HFFc6 (cell line): Measurements from ENCODE around the gene ZNF620. TPM values are rescaled to one million over a fixed set of nuclear protein-coding genes. Genes with fewer than 3 reads are reported as not detected.

ENCODE experiments used
- DNase-seq: peaks from one replicate; pipeline ENCODE4 v3.0.0-alpha.2; 2018
- H3K27ac Mint-ChIP-seq: 2 replicates; pipeline ENCODE4 v1.8.0; 2020; ENCODE audit warnings: mild to moderate bottlenecking, mixed read lengths
- H3K27me3 Mint-ChIP-seq: 2 replicates; pipeline ENCODE4 v1.8.0; 2021; ENCODE audit warnings: mild to moderate bottlenecking, moderate library complexity, mixed read lengths; ENCODE audit not compliant: insufficient read depth
- H3K36me3 Mint-ChIP-seq: 2 replicates; pipeline ENCODE4 v1.8.0; 2021; ENCODE audit warnings: low read depth, mixed read lengths
- H3K4me1 Mint-ChIP-seq: 2 replicates; pipeline ENCODE4 v1.8.0; 2020; ENCODE audit warnings: low read depth, mixed read lengths
- H3K4me3 Mint-ChIP-seq: 2 replicates; pipeline ENCODE4 v1.8.0; 2020; ENCODE audit warnings: mild to moderate bottlenecking, moderate library complexity, mixed read lengths
- H3K9me3 Mint-ChIP-seq: 2 replicates; pipeline ENCODE4 v1.8.0; 2020; ENCODE audit warnings: mild to moderate bottlenecking, mixed read lengths
- total RNA-seq, 6 experiments: library from RNA; stranded (reverse); fragmentation: NEBNext Ultra II Directional; extraction: Animal tissue kit (Norgen Biotek cat#: 25700); gene quantifications; 2 replicates in 1 of 6; 3 replicates in 5 of 6; pipeline ENCODE4 v1.2.3, GENCODE V29; 2021
- TF ChIP-seq, protein P1 (sequence below): fragments of 200-600 bp; sonication (generic); IDR thresholded peaks from 2 replicates; pipeline ENCODE4 v1.5.0; 2021; ENCODE audit warnings: antibody characterized with exemption, mild to moderate bottlenecking

Gene ZNF620
- total RNA-seq, 6 experiments from 2014 or later: 0.54 to 1.2 (median 0.69) TPM

DNA sequence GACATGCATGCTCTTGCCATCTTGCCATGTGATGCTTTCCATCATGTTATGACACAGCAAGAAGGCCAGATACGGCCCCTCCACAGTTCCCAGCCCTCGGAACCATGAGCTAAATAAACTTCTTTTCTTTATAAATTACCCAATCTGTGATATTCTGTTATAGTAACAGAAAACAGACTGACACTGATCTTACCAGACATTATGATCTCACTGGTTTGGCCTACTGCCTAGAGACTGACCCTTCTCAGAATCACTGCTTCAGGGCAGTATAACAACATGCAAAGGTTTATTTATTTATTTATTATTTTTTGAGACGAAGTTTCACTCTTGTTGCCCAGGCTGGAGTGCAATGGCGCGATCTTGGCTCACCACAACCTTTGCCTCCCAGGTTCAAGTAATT lies 14.9 kb upstream of the ZNF620 start:
- no peak for DNase-seq
- H3K9me3 Mint-ChIP-seq: peaks cover 23% of the 10 kb centered on the region

DNA sequence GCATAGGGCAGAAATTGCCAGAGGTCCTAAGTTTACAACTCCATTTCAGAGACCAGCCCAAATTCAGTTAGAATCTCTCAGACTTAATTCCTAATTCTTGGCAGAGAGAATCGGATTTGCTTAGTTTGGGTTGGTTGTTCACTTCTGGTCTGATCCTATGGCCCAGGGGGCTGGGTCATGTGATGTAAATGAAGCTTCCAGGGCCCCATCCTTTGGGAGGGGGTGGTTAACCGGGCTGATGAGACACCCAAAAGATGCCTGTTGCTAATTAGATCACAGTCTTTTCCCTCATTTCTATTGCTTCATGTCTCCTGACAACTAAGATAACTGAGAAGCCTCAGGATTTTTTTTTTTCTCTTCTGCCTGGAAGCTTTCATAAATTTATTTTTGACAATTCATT lies 11.1 kb upstream of the ZNF620 start:
- TF ChIP-seq, protein P1, sequence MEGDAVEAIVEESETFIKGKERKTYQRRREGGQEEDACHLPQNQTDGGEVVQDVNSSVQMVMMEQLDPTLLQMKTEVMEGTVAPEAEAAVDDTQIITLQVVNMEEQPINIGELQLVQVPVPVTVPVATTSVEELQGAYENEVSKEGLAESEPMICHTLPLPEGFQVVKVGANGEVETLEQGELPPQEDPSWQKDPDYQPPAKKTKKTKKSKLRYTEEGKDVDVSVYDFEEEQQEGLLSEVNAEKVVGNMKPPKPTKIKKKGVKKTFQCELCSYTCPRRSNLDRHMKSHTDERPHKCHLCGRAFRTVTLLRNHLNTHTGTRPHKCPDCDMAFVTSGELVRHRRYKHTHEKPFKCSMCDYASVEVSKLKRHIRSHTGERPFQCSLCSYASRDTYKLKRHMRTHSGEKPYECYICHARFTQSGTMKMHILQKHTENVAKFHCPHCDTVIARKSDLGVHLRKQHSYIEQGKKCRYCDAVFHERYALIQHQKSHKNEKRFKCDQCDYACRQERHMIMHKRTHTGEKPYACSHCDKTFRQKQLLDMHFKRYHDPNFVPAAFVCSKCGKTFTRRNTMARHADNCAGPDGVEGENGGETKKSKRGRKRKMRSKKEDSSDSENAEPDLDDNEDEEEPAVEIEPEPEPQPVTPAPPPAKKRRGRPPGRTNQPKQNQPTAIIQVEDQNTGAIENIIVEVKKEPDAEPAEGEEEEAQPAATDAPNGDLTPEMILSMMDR: no peak
- Mint-ChIP-seq H3K27ac (no peak overlapping the region), H3K4me3 (no peak overlapping the region), H3K9me3 (no peaks in the 10 kb centered on the region), H3K27me3 (no peaks in the 10 kb centered on the region; the same call in 1 of the 2 replicates), H3K36me3 (peaks cover 4% of the 10 kb centered on the region; the same call in 1 of the 2 replicates), H3K4me1 (no peaks in the 10 kb centered on the region)
- DNase-seq: no peak

More for the DNA sequence above, 14.9 kb upstream of the ZNF620 start:
- no peaks in the 10 kb centered on the region for H3K4me1 Mint-ChIP-seq
- H3K4me3 Mint-ChIP-seq: no peak overlapping the region
- H3K27me3 Mint-ChIP-seq: no peaks in the 10 kb centered on the region; the same call in 1 of the 2 replicates
- peaks cover 30% of the 10 kb centered on the region for H3K36me3 Mint-ChIP-seq
- no peak overlapping the region for H3K27ac Mint-ChIP-seq
- TF ChIP-seq, protein P1: no peak

DNA sequence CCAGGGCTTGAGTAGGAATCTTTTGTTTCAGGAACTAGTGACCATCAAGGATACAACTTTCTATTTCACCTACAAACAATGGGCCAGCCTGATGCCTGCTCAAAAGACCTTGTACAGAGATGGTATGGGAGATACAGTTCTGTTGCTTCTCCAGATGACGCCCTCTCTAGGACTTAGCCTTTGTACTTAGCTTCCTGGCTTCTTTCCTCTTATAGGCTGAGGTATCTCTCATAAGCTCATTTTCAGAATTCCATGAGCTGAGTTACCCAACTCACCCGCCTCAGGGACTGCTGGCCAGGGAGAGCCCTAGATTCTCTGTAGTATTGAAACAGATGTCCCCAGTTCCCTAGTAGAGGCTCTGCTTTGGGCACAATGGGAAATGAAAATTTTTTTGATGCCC lies 8.6 kb upstream of the ZNF620 start:
- Mint-ChIP-seq H3K27ac (no peak overlapping the region), H3K4me3 (no peak overlapping the region), H3K9me3 (no peaks in the 10 kb centered on the region), H3K4me1 (no peaks in the 10 kb centered on the region), H3K36me3 (no peaks in the 10 kb centered on the region), H3K27me3 (no peaks in the 10 kb centered on the region; the same call in 1 of the 2 replicates)
- TF ChIP-seq, protein P1: no peak
- no peak for DNase-seq

DNA sequence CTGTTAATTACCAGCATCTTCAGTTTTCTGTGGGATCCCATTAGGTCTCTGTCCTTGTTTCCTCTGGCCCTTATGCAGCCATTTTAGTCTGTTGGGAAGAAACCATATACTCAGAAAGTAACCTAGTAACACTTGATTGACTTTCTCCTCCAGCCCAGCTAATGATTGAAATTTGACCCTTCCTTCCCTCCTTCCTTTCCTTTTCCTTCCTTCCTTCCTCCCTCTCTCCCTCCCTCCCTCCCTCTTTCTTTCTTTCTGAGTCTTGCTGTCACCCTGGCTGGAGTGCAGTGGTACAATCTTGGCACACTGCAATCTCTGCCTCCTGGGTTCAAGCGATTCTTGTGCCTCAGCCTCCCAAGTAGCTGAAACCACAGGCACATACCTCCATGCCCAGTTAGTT lies 5.9 kb upstream of the ZNF620 start:
- no peak overlapping the region for H3K4me3 Mint-ChIP-seq
- no peaks in the 10 kb centered on the region for H3K9me3 Mint-ChIP-seq
- H3K27me3 Mint-ChIP-seq: no peaks in the 10 kb centered on the region
- H3K36me3 Mint-ChIP-seq: no peaks in the 10 kb centered on the region
- peaks cover 12% of the 10 kb centered on the region for H3K4me1 Mint-ChIP-seq
- no peak overlapping the region for H3K27ac Mint-ChIP-seq
- TF ChIP-seq, protein P1: no peak
- no peak for DNase-seq

DNA sequence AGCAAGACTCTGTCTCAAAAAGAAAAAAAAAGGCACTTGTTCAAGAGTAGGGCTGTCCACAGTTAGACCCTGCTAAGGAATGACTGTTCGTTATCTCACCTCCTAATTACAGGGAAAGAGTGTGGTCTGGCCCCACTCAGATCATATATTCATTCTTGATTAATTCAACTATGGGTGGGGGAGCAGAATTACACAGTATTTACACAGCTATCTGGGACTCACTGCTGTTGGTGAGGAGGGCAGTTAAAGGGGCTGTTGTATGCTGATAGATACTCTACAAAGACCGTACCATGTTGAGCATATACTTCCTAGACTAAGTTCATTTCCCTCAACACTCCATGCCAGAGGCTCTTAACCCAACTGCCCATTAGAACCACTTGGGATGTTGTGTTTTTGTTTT lies 3.8 kb upstream of the ZNF620 start:
- peaks cover 32% of the 10 kb centered on the region for H3K4me1 Mint-ChIP-seq
- no peak overlapping the region for H3K27ac Mint-ChIP-seq
- H3K4me3 Mint-ChIP-seq: no peak overlapping the region
- TF ChIP-seq, protein P1: no peak
- no peaks in the 10 kb centered on the region for H3K9me3 Mint-ChIP-seq
- DNase-seq: no peak
- H3K36me3 Mint-ChIP-seq: no peaks in the 10 kb centered on the region
- no peaks in the 10 kb centered on the region for H3K27me3 Mint-ChIP-seq
